Parathyroid adenoma (tissue), 2 donors: ENCODE results near the gene FILIP1.

Experiments
- H2AFZ ChIP-seq: fragments of 300-600 bp; sonication (generic); one replicate; pipeline ENCODE4 v1.7.0; 2017; ENCODE audit warnings: antibody characterized with exemption, mild to moderate bottlenecking
- H3K27ac ChIP-seq: fragments of 300-600 bp; sonication (generic); one replicate; pipeline ENCODE4 v1.7.0; 2017
- H3K27me3 ChIP-seq: fragments of 300-600 bp; sonication (generic); one replicate; pipeline ENCODE4 v1.7.0; 2017; ENCODE audit warnings: low read length; ENCODE audit not compliant: control insufficient read depth, insufficient read depth
- H3K36me3 ChIP-seq: fragments of 300-600 bp; sonication (generic); one replicate; pipeline ENCODE4 v1.7.0; 2017; ENCODE audit warnings: low read length; ENCODE audit not compliant: control insufficient read depth, insufficient read depth
- H3K4me1 ChIP-seq: fragments of 300-600 bp; sonication (generic); one replicate; pipeline ENCODE4 v1.7.0; 2017; ENCODE audit warnings: control low read depth
- H3K4me2 ChIP-seq: fragments of 300-600 bp; sonication (generic); one replicate; pipeline ENCODE4 v1.7.0; 2017; ENCODE audit warnings: low read length
- H3K4me3 ChIP-seq: fragments of 300-600 bp; sonication (generic); one replicate; pipeline ENCODE4 v1.7.0; 2017; ENCODE audit warnings: low read depth, low read length
- H3K79me2 ChIP-seq: fragments of 300-600 bp; sonication (generic); one replicate; pipeline ENCODE4 v1.7.0; 2017; ENCODE audit warnings: control low read depth
- H3K9ac ChIP-seq: fragments of 300-600 bp; sonication (generic); one replicate; pipeline ENCODE4 v1.7.0; 2017; ENCODE audit warnings: mild to moderate bottlenecking
- H3K9me3 ChIP-seq: fragments of 300-600 bp; sonication (generic); one replicate; pipeline ENCODE4 v1.7.0; 2017; ENCODE audit warnings: low read length; ENCODE audit not compliant: control insufficient read depth
- CTCF ChIP-seq: fragments of 300-600 bp; sonication (generic); IDR thresholded peaks from one replicate; pipeline ENCODE4 v1.7.0; 2017; ENCODE audit warnings: antibody characterized with exemption, mild to moderate bottlenecking
- donor health status: primary hyperparathyroidism.

The FILIP1 gene

GRCh38 chr6:75318900-75319299 is 174.7 kb downstream of the FILIP1 start:
- H3K27me3 ChIP-seq: no peaks in the 10 kb centered on the region
- TF ChIP-seq CTCF: no peak
- no peaks in the 10 kb centered on the region for H3K36me3 ChIP-seq
- no peaks in the 10 kb centered on the region for H3K4me1 ChIP-seq
- no peak overlapping the region for H2AFZ ChIP-seq
- no peaks in the 10 kb centered on the region for H3K79me2 ChIP-seq
- no peak overlapping the region for H3K9ac ChIP-seq
- H3K27ac ChIP-seq: no peak overlapping the region
- H3K9me3 ChIP-seq: no peaks in the 10 kb centered on the region
- no peak overlapping the region for H3K4me3 ChIP-seq
- H3K4me2 ChIP-seq: no peak overlapping the region

DNA sequence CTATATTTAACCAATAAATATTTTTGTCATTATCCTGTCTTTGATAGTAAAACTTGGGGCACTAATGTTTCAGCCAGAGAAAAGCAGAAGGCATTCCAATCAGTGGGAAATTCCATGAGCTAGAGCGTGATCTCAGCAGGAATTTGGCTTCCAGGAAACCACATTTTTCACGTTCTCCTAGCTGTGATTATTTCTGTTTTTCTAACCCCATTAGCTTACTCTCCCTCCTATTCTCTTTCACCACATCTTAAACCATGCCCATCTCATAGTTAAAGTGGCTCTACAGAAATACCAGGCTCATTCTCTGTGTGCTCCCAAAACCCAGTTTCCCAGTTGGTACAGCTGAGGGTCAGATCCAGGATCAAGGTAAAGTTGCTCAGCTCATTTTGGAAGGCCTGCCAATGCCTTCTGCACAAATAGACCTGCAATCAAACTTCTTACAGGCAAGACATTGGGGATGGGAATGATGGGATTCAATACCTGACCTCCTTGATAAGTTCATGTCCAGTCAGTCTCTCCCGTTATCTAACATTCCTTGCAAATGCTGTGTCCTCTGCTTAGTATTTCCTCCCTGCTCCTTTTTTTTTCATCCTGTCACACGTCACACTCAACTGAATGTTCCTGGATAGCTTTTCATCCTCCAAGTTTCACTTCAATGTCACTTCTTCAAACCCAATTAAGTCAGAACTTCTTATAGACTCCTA is 175.9 kb downstream of the FILIP1 start:
- no peak for TF ChIP-seq CTCF
- Histone ChIP-seq H3K27me3 (no peaks in the 10 kb centered on the region), H3K4me1 (no peaks in the 10 kb centered on the region), H3K27ac (no peak overlapping the region), H3K36me3 (no peaks in the 10 kb centered on the region), H3K4me3 (no peak overlapping the region), H3K79me2 (no peaks in the 10 kb centered on the region), H3K9ac (no peak overlapping the region), H2AFZ (no peak overlapping the region), H3K4me2 (no peak overlapping the region), H3K9me3 (no peaks in the 10 kb centered on the region)

DNA sequence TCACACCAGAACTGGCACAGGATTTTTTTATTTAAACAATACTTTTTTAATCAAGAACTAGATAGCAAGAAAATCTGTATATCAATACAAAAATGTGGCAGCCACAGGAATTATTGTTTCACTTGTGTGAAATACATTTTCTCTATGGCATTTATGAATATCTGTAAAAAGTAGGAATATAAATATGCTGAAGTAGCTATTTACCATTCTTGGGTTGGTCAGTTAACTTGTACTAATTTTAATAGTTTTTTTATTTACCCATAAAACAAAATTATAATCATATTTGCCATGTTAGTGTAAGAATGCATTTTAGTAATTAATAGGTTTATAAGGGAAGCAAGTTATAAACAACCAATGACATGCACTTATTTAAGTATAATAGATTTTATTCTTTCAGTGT is 177.6 kb downstream of the FILIP1 start:
- no peaks in the 10 kb centered on the region for H3K36me3 ChIP-seq

GRCh38 chr6:75308250-75308988 is 185.2 kb downstream of the FILIP1 start:
- H2AFZ ChIP-seq: no peak overlapping the region
- H3K36me3 ChIP-seq: no peaks in the 10 kb centered on the region
- H3K27ac ChIP-seq: no peak overlapping the region
- H3K79me2 ChIP-seq: no peaks in the 10 kb centered on the region
- H3K4me2 ChIP-seq: no peak overlapping the region
- no peaks in the 10 kb centered on the region for H3K9me3 ChIP-seq
- H3K4me1 ChIP-seq: no peaks in the 10 kb centered on the region
- H3K4me3 ChIP-seq: no peak overlapping the region
- no peak overlapping the region for H3K9ac ChIP-seq
- no peak for TF ChIP-seq CTCF
- H3K27me3 ChIP-seq: no peaks in the 10 kb centered on the region

More for the DNA sequence above, 177.6 kb downstream of the FILIP1 start:
- no peaks in the 10 kb centered on the region for H3K9me3 ChIP-seq
- no peaks in the 10 kb centered on the region for H3K4me1 ChIP-seq
- H3K4me3 ChIP-seq: no peak overlapping the region
- TF ChIP-seq CTCF: no peak
- no peak overlapping the region for H3K9ac ChIP-seq
- H3K4me2 ChIP-seq: no peak overlapping the region
- no peaks in the 10 kb centered on the region for H3K79me2 ChIP-seq
- no peak overlapping the region for H3K27ac ChIP-seq
- H2AFZ ChIP-seq: no peak overlapping the region
- H3K27me3 ChIP-seq: no peaks in the 10 kb centered on the region
